Embryonic facial prominence (tissue), 1 donor: ENCODE data around the gene PDE10A.

Experiments used
- DNase-seq: peaks from one replicate; pipeline ENCODE4 v3.0.0-alpha.2; 2016; ENCODE audit errors: extremely low spot score

Gene PDE10A

GRCh38 chr6:165390475-165390874, 272.6 kb downstream of the PDE10A start:
- no peak for DNase-seq

GRCh38 chr6:165389534-165389933, 273.5 kb downstream of the PDE10A start:
- no peak for DNase-seq

- no peak for DNase-seq
Measured at GRCh38 chr6:165383323-165383722, 279.7 kb downstream of the PDE10A start.

- no peak for DNase-seq
Measured at GRCh38 chr6:165376100-165376499, 286.9 kb downstream of the PDE10A start.

GRCh38 chr6:165365371-165365770, 297.7 kb downstream of the PDE10A start:
- DNase-seq = no peak

GRCh38 chr6:165345700-165346099, 317.3 kb downstream of the PDE10A start:
- DNase-seq = no peak

- DNase-seq = no peak
Measured at GRCh38 chr6:165340532-165340931, 322.5 kb downstream of the PDE10A start.

GRCh38 chr6:165325609-165326008, 337.4 kb downstream of the PDE10A start:
- no peak for DNase-seq

GRCh38 chr6:165321555-165322145, 341.4 kb downstream of the PDE10A start:
- DNase-seq = no peak

- no peak for DNase-seq
Measured at GRCh38 chr6:165321150-165321549, 341.9 kb downstream of the PDE10A start.

GRCh38 chr6:165317723-165318122, 345.3 kb downstream of the PDE10A start:
- no peak for DNase-seq

GRCh38 chr6:165308926-165309731, 353.9 kb downstream of the PDE10A start, which contains the start of gene C6orf118:
Gene C6orf118 (minus strand): TSS chr6:165309605. CDS start chr6:165309586, 19 bp downstream.
- peak; percentile 88 for DNase-seq

GRCh38 chr6:165306955-165307354, 356.1 kb downstream of the PDE10A start:
- no peak for DNase-seq

GRCh38 chr6:165301372-165302246, 361.4 kb downstream of the PDE10A start:
- DNase-seq = no peak

- DNase-seq = no peak
Measured at GRCh38 chr6:165300422-165300936, 362.6 kb downstream of the PDE10A start.

GRCh38 chr6:165298875-165299274, 364.2 kb downstream of the PDE10A start:
- no peak for DNase-seq

- DNase-seq = no peak
Measured at GRCh38 chr6:165298402-165298801, 364.6 kb downstream of the PDE10A start.

GRCh38 chr6:165292657-165293056, 370.4 kb downstream of the PDE10A start:
- no peak for DNase-seq
